Endothelial cell (in vitro differentiated cells): ENCODE measurements around the gene NSFL1C. TPM values are rescaled to one million over a fixed set of nuclear protein-coding genes. Genes with fewer than 3 reads are reported as not detected.
"Not testable (repeated sequence)": the region's sequence is repeated elsewhere in the genome, so short reads cannot be mapped to it uniquely, and the experiment has no call there.

Experiments
- DNase-seq: peaks from one replicate; pipeline ENCODE4 v3.0.0; 2021; ENCODE audit warnings: low spot score
- H3K27ac Mint-ChIP-seq: one replicate; pipeline ENCODE4 v1.8.0; 2021; ENCODE audit warnings: mixed read lengths, inconsistent platforms; ENCODE audit not compliant: unreplicated experiment
- H3K27me3 Mint-ChIP-seq: one replicate; pipeline ENCODE4 v1.8.0; 2021; ENCODE audit warnings: mild to moderate bottlenecking, moderate library complexity, mixed read lengths, inconsistent platforms; ENCODE audit not compliant: unreplicated experiment
- H3K36me3 Mint-ChIP-seq: one replicate; pipeline ENCODE4 v1.8.0; 2021; ENCODE audit warnings: mild to moderate bottlenecking, low read depth, mixed read lengths, inconsistent platforms; ENCODE audit not compliant: unreplicated experiment
- H3K4me1 Mint-ChIP-seq: one replicate; pipeline ENCODE4 v1.8.0; 2021; ENCODE audit warnings: mild to moderate bottlenecking, mixed read lengths, inconsistent platforms; ENCODE audit not compliant: unreplicated experiment
- H3K4me3 Mint-ChIP-seq: one replicate; pipeline ENCODE4 v1.8.0; 2021; ENCODE audit warnings: mild to moderate bottlenecking, mixed read lengths, inconsistent platforms; ENCODE audit not compliant: unreplicated experiment
- H3K9me3 Mint-ChIP-seq: one replicate; pipeline ENCODE4 v1.8.0; 2021; ENCODE audit warnings: mixed read lengths, inconsistent platforms; ENCODE audit not compliant: unreplicated experiment
- total RNA-seq: library from RNA; stranded (reverse); fragmentation: NEBNext Ultra II Directional; extraction: Animal tissue kit (Norgen Biotek cat#: 25700); gene quantifications from one replicate; pipeline ENCODE4 v1.2.1, GENCODE V29; 2021; ENCODE audit not compliant: unreplicated experiment
- TF ChIP-seq, protein P1 (sequence below): fragments of 200-600 bp; sonication (generic); IDR thresholded peaks from one replicate; pipeline ENCODE4 v1.5.0; 2021; ENCODE audit warnings: antibody characterized with exemption; ENCODE audit not compliant: unreplicated experiment

NSFL1C gene
- total RNA-seq, 1 donor from 2014 or later, result 104 TPM

DNA sequence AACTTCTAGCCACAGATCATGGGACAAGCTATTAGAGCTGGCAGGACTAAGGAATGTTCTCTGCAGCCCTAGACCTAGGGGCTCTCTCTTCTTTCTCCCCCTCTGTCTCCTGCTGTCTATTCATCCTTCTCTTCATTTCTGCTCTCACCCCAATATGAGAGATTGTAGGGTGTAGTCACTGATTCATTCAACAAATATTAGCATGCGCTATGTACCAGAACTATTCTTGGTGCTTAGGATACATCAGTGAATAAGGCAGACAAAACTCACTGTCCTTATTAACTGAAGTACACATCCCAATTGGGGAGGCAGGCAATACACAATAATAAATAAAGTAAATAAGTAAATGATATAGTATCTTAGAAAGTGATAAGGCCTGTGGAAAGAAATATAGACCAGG lies 39.2 kb upstream of the NSFL1C start:
- Mint-ChIP-seq H3K36me3 (no peaks in the 10 kb centered on the region), H3K27ac (no peak overlapping the region), H3K27me3 (peaks cover 1% of the 10 kb centered on the region), H3K4me1 (no peaks in the 10 kb centered on the region), H3K9me3 (no peaks in the 10 kb centered on the region), H3K4me3 (no peak overlapping the region)
- no peak for DNase-seq
- TF ChIP-seq, protein P1, sequence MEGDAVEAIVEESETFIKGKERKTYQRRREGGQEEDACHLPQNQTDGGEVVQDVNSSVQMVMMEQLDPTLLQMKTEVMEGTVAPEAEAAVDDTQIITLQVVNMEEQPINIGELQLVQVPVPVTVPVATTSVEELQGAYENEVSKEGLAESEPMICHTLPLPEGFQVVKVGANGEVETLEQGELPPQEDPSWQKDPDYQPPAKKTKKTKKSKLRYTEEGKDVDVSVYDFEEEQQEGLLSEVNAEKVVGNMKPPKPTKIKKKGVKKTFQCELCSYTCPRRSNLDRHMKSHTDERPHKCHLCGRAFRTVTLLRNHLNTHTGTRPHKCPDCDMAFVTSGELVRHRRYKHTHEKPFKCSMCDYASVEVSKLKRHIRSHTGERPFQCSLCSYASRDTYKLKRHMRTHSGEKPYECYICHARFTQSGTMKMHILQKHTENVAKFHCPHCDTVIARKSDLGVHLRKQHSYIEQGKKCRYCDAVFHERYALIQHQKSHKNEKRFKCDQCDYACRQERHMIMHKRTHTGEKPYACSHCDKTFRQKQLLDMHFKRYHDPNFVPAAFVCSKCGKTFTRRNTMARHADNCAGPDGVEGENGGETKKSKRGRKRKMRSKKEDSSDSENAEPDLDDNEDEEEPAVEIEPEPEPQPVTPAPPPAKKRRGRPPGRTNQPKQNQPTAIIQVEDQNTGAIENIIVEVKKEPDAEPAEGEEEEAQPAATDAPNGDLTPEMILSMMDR, result no peak

DNA sequence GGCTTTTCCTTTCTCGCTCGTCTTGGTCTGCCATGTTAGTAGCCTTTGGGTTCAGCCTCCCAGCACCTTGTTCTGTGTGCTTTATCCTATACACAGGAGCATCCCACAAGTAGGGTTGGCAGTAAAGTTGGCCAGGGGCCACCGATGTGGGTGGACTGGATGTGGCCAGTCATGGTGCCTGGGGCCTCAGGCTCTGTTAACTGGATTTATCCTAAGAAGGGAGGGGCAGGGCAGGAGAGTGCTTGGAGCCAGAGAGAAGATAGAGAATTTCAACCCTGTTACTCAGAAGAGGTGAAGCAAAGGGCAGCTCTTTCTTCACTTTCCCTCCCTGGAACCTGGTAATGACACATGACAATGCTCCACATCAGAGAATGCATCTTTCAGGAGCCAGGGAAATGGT lies 38.7 kb upstream of the NSFL1C start:
- Mint-ChIP-seq H3K4me3 (no peak overlapping the region), H3K4me1 (no peaks in the 10 kb centered on the region), H3K9me3 (no peaks in the 10 kb centered on the region), H3K27ac (no peak overlapping the region), H3K36me3 (no peaks in the 10 kb centered on the region), H3K27me3 (peaks cover 1% of the 10 kb centered on the region)
- no peak for DNase-seq
- TF ChIP-seq, protein P1, result no peak

DNA sequence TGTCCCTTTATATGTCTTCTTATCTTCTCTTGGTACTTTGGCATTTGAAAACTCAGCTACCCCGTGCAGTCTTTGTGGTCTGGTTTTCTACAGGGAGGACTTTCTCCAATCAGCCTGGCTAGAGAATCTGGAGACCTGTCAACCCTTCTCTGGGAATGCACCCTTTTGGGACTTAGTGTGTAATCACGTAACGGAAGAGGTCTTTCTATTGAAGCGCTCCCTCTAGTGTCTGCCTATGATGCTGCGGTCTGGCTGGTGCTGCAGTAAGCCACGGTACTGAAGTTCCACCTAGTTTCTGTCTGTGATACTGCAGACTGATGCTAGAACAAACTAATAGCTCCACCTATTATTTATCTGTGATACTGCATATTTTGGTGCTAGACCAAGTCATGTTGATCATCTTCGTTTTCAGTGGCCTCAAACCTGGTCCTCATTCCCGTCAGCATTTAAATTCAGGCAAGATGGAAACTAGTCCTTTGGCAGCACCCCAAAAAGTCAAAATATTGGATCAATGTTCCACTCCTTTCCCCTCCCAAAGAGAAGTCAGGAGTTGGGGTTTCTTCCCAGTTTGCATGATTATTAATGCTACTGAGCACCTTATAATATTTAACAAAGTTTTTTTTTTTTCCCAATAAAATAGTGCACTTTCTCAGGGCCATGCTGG lies 37.0 kb upstream of the NSFL1C start:
- H3K36me3 Mint-ChIP-seq, result no peaks in the 10 kb centered on the region
- no peak overlapping the region for H3K4me3 Mint-ChIP-seq
- TF ChIP-seq, protein P1, result peak; percentile 89
- DNase-seq, result peak; percentile 78
- H3K27ac Mint-ChIP-seq, result no peak overlapping the region
- no peaks in the 10 kb centered on the region for H3K9me3 Mint-ChIP-seq
- peaks cover 1% of the 10 kb centered on the region for H3K27me3 Mint-ChIP-seq
- no peaks in the 10 kb centered on the region for H3K4me1 Mint-ChIP-seq

DNA sequence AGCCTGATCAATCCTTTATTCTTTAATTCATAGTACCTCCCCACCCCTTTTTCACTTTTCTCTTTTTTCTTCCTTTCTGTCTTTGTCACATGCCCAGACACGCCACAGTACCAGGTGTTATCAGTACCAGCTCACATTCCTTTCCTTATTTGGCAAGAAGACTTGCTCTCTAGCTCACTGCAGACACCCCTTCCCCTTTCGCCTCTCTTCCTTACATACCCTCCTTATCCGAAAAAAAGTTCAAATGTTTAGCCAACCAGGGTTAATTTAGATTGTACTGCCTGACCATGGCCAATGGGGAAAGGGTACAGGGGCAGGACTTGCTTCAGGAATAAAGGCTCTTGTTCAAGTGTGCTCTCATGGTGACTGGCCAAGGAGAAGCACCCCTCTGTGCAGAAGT lies 33.8 kb upstream of the NSFL1C start:
- H3K4me1 Mint-ChIP-seq, result no peaks in the 10 kb centered on the region
- H3K36me3 Mint-ChIP-seq, result no peaks in the 10 kb centered on the region
- H3K27ac Mint-ChIP-seq, result no peak overlapping the region
- TF ChIP-seq, protein P1, result no peak
- no peaks in the 10 kb centered on the region for H3K9me3 Mint-ChIP-seq
- H3K4me3 Mint-ChIP-seq, result no peak overlapping the region
- DNase-seq, result no peak
- peaks cover 1% of the 10 kb centered on the region for H3K27me3 Mint-ChIP-seq

DNA sequence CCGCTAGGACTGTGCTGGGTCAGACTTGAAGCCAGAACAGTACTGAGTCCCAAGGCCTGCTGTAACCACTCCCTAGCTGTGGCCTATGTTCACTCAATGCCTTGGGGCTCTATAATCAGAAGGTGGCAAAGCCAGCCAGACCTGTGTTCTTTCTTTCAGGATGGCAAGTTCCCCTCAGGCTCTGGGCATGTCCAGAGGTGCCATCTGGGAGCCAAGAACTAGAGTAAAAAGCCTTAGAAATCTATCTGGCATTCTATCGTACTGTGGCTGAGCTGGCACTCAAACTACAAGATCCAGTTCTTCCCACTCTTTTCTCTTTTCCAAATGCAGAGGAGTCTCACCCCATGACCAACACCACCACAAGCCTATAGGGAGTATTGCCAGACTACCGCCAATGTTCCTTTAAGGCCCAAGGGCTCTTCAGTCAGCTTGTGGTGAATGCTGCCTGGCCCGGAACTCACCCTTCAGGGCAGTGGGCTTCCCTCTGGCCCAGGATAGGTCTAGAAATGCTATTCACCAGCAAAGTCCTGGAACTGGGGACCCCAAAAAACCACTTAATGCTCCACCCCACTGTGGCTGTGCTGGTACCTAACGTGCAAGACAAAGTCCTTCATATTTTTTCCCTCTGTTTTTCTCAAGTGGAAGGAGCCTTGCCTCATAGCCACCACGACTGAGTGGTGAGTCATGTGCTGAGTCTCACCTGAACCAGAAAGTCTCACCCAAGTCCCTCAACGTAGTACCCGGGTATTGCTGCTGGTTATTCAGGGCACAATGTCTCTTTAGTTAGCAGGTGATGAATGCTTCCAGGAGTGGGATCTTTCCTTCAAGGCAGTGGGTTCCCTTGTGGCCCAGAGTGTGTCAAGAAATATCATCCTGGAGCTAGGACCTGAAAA lies 33.1 kb upstream of the NSFL1C start:
- TF ChIP-seq, protein P1, result no peak
- peaks cover 1% of the 10 kb centered on the region for H3K27me3 Mint-ChIP-seq
- no peak overlapping the region for H3K4me3 Mint-ChIP-seq
- H3K36me3 Mint-ChIP-seq, result no peaks in the 10 kb centered on the region
- no peaks in the 10 kb centered on the region for H3K9me3 Mint-ChIP-seq
- no peak overlapping the region for H3K27ac Mint-ChIP-seq
- no peaks in the 10 kb centered on the region for H3K4me1 Mint-ChIP-seq
- no peak for DNase-seq

DNA sequence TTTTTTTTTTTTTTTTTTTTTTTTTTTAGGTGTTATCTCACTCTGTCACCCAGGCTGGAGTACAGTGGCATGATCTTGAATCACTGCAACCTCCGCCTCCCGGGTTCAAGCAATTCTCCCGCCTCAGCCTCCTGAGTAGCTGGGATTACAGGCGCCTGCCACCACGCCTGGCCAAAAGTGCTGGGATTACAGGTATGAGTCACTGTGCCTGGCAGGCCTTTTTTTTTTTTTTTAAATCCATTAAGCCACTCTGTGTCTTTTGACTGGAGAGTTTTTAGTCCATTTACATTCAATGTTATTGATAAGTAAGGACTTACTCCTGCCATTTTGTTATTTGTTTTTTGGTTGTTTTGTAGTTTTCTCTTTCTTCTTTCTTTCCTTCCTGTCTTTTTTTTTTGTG lies 30.7 kb upstream of the NSFL1C start:
- not testable (repeated sequence) for H3K4me3 Mint-ChIP-seq, H3K27ac Mint-ChIP-seq, DNase-seq, H3K9me3 Mint-ChIP-seq, H3K27me3 Mint-ChIP-seq, H3K36me3 Mint-ChIP-seq
- peaks cover 15% of the 10 kb centered on the region for H3K4me1 Mint-ChIP-seq
